Measurements from ENCODE around the gene STAMBPL1. TPM values are rescaled to one million over a fixed set of nuclear protein-coding genes. Genes with fewer than 3 reads are reported as not detected.

The STAMBPL1 gene
- total RNA-seq, 1 donor from 2014 or later: 41.9 TPM

DNA sequence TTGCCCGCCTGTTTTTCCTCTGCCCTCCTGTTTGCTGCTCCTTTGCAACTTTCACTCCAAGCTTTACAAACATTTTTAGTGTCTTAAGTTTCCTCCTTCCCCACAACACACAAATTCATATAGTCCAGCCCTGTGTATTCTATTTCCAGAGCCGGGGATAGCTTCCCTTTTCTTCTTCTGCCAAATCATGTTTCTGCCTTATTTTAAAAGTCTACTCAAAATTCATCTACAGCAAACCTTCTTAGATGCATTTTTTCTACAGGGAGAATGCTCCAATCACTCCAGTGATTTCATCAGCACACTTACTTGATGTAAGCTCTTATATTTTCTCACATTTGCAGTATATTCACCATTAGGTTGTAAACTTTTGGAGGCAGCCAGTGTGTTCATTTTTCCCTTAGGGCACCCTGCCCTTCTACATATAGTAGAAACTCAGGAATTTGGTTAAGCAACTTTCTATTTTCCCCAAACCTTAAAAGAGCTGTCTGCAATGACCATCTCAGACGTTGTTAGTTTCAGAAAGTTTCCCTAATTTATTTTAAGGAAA lies 84.9 kb downstream of the STAMBPL1 start:
- Mint-ChIP-seq H3K27ac (no peak overlapping the region), H3K4me1 (peaks cover 27% of the 10 kb centered on the region)

DNA sequence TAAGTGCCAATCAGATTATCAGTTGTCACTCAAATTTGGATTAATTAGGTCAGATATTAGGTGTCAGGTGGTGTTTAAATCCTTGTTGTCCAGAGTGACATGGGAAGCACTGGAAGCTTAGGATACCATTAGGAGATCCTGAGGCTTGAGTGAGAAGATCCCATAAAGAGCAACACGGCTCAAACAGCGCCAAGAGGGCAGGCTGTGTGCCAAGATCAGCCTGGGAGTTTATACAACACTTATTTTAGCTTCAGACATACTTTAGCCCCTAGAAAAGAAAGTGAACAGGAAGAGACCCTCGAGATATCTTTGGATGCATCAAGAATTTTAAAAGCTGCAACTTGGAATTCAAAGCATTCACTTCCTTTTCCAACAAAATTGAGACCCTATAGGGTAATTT lies 86.8 kb downstream of the STAMBPL1 start:
- H3K9me3 Mint-ChIP-seq: no peaks in the 10 kb centered on the region
- H3K27ac Mint-ChIP-seq: no peak overlapping the region
- no peak for DNase-seq
- peaks cover 12% of the 10 kb centered on the region for H3K4me1 Mint-ChIP-seq
- no peak overlapping the region for H3K4me3 Mint-ChIP-seq
- peaks cover 3% of the 10 kb centered on the region for H3K36me3 Mint-ChIP-seq (ENCODE audit: low read depth)
- H3K27me3 Mint-ChIP-seq: peaks cover 20% of the 10 kb centered on the region
- intact Hi-C loops (cut with micrococcal nuclease): no loop called here

More for the DNA sequence above, 84.9 kb downstream of the STAMBPL1 start:
- DNase-seq: no peak
- intact Hi-C loops (cut with micrococcal nuclease): no loop called here
- Mint-ChIP-seq H3K27me3 (peaks cover 20% of the 10 kb centered on the region), H3K36me3 (ENCODE audit: low read depth) (peaks cover 3% of the 10 kb centered on the region), H3K4me3 (no peak overlapping the region), H3K9me3 (no peaks in the 10 kb centered on the region)

DNA sequence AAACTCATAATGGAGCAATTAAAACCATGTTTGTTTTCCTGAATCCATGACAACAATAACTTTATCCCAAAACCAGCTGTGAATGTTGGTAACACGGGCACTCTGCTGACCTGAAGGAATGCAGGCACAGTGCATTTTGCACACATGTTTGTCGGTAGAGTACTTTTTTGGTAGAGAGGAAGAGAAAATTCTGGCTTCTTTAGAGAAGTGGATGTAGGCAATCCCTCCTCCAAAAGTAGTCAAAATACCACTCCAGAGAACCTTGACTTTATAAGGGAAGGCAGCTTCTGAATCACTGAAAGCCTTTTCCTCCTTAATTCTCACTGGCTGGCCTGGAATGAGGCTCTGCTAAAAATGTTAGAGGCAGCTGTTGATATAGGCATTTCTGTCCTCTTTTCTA lies 88.3 kb downstream of the STAMBPL1 start:
- peaks cover 20% of the 10 kb centered on the region for H3K27me3 Mint-ChIP-seq
- DNase-seq: no peak
- H3K4me3 Mint-ChIP-seq: no peak overlapping the region
- peaks cover 3% of the 10 kb centered on the region for H3K4me1 Mint-ChIP-seq
- no peak overlapping the region for H3K27ac Mint-ChIP-seq
- intact Hi-C loops (cut with micrococcal nuclease): no loop called here
- H3K9me3 Mint-ChIP-seq: no peaks in the 10 kb centered on the region
- H3K36me3 Mint-ChIP-seq (ENCODE audit: low read depth): no peaks in the 10 kb centered on the region

GRCh38 chr10:88971221-88972061 lies 91.4 kb downstream of the STAMBPL1 start:
- intact Hi-C loops (cut with micrococcal nuclease): no loop called here

More at GRCh38 chr10:88971221-88972061, 91.4 kb downstream of the STAMBPL1 start:
- no peak overlapping the region for H3K27ac Mint-ChIP-seq
- H3K4me3 Mint-ChIP-seq: no peak overlapping the region
- no peaks in the 10 kb centered on the region for H3K9me3 Mint-ChIP-seq
- H3K27me3 Mint-ChIP-seq: peaks cover 9% of the 10 kb centered on the region
- H3K4me1 Mint-ChIP-seq: peaks cover 15% of the 10 kb centered on the region
- DNase-seq: no peak
- no peaks in the 10 kb centered on the region for H3K36me3 Mint-ChIP-seq (ENCODE audit: low read depth)

Other genes starting within 250 kb of the STAMBPL1 start
- gene LIPF, start 215.8 kb upstream of the STAMBPL1 start, total RNA-seq: not detected in 2 replicates
- gene LIPK, start 174.0 kb upstream of the STAMBPL1 start, total RNA-seq: not detected in 2 replicates
- gene LIPN, start 120.2 kb upstream of the STAMBPL1 start, total RNA-seq: not detected in 2 replicates
- gene LIPM, start 77.5 kb upstream of the STAMBPL1 start, total RNA-seq: not detected in 2 replicates
- gene ANKRD22, start 28.4 kb upstream of the STAMBPL1 start, total RNA-seq: 0.12 TPM in 1 of 2 replicates, not detected in the other
- 8.8 and 8.9 TPM in 2 replicates for gene ACTA2, start 72.5 kb downstream of the STAMBPL1 start, total RNA-seq
- 29.9 and 31.1 TPM in 2 replicates for gene FAS, start 110.6 kb downstream of the STAMBPL1 start, total RNA-seq

Data from activated CD4-positive, alpha-beta T cell treated with anti-CD3 and anti-CD28 coated beads, Interleukin-2, amount 10 ng/mL, durations not matched to agents 24 days and 14 days (primary cell).